IPS-11a (cell line): ENCODE measurements around the gene XPNPEP2.

ENCODE experiments used
- H3K4me3 ChIP-seq: one replicate; pipeline ENCODE4 v1.5.1; 2013; ENCODE audit warnings: low read depth, low read length, control low read depth

Gene XPNPEP2

DNA sequence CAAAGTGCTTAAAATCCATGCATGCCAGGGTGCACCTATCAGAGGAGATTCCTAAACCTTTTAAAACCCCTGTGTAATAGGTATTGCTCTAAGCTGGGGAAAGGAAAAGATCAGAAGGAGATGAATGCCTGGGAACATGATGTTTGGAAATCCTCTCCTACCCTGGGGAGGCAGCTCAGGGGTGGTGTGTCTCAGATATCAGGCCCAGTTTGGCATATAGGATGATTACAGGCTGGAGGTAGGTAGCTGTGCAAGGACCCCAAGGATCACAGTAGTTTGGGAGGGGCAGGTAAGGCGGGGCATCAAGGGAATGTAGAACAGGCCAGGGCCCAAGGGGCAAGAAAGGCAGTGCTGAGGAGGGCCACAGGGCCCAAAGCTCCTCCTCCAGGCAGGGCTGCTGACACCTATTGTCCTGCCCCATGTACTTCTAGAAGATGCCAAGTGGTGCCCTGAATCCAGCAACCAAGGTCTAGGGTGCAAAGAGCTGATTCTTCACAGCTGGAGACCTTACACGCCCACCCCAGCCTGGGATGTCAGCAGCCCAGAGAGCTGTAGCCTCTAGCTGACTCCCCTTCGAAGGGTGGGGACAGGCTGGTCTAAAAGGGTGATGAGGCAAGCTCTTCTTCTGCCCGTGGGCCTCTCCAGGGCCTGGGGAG is 58.6 kb downstream of the XPNPEP2 start:
- no peak overlapping the region for H3K4me3 ChIP-seq

DNA sequence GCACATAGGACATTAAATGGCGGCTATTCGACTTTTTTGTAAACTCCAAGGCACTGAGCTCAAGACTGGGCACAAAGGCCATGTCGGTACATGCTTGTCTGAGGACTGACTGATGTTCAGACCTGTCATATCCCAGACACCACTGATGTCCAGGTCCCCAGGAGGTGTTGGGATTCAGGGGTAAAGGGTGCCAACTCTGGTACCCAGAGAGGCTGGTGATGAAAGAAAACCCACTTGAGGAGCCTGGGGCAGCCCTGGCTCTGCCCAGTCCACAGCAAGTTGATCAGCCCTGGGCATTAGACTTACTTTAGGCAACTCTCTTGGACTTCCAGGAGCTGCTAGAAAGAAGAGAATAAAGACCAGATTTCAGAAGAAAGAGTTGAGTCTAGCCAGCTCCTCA is 59.7 kb downstream of the XPNPEP2 start:
- H3K4me3 ChIP-seq: no peak overlapping the region

GRCh38 chrX:129798888-129799287 is 60.1 kb downstream of the XPNPEP2 start:
- H3K4me3 ChIP-seq: no peak overlapping the region

DNA sequence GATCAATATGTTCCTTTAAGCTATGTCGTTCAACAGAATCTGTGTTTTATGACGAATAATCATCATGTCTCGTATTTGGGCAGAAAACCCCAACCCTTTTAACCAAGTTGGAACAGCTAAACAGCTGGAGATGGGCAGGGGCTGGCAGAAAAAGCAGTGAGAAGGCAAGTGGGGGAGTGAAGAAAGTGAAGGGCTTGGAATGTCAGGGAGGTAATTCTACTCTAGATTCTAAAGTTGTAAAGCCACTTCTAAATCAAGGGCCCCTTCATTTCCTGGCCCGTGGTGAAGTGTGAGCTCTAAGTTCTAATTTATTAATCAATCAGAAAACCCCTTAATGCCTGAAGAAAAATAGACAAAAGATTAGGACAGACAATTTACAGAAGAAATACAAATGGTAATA is 61.4 kb downstream of the XPNPEP2 start:
- no peak overlapping the region for H3K4me3 ChIP-seq

- no peak overlapping the region for H3K4me3 ChIP-seq
Measured at GRCh38 chrX:129802863-129803262, 64.1 kb downstream of the XPNPEP2 start.

DNA sequence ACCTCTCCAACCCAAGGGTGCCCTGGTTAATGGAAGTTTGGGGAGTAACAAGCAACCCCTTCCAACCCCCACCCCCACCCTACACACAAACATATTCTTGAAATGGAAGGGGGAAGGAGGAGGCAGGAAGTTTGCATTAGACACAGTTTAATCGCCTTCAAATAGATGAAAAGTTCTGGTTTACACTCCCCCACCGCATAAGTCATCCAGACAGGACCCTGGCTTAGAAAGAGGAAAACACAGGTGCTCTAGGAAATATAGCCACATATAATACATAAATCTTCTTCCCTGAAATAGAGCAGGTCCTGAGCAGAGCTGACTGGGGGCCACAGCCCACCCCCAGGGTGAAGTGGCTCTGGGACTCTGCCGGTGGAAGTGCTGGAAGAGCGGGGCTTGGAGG is 66.0 kb downstream of the XPNPEP2 start:
- H3K4me3 ChIP-seq: no peak overlapping the region

GRCh38 chrX:129808158-129808828 is 69.5 kb downstream of the XPNPEP2 start:
- no peak overlapping the region for H3K4me3 ChIP-seq

DNA sequence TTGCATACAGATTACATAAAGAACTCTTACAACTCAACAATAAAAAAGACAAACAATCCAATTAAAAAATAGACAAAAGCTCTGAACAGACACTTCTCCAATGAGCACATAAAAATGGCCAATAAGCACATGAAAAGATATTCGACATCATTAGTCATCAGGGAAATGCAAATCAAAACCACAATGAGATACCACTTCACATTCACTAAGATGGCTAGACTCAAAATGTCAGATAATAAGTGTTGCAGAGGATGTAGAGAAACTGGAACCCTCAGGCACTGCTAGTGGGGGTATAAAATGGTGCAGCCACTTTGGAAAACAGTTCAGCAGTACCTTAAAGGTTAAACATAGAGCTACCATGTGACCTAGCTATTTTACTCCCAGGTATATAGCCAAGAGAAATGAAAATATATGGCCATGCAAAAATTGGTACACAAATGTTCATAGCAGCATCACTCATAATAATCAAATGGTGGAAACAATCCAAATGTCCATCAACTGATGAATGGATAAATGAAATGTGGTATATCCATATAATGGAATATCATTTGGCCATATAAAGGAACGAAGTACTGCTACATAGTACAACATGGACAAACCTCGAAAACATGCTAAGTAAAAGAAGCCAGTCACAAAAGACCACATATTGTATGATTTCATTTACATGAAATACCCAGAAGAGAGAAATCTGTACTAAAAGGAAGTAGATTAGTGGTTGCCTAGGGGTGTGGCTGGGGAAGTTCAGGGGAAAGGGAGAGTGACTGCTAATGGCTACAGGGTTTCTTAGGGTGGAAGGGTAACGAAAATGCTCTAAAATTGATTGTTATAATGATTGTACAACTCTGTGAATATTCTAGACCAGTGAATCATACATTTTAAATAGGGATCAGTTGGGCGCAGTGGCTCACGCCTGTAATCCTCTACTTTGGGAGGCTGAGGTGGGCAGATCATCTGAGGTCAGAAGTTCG is 70.3 kb downstream of the XPNPEP2 start:
- H3K4me3 ChIP-seq: no peak overlapping the region

GRCh38 chrX:129813662-129814368 is 75.0 kb downstream of the XPNPEP2 start:
- no peak overlapping the region for H3K4me3 ChIP-seq

DNA sequence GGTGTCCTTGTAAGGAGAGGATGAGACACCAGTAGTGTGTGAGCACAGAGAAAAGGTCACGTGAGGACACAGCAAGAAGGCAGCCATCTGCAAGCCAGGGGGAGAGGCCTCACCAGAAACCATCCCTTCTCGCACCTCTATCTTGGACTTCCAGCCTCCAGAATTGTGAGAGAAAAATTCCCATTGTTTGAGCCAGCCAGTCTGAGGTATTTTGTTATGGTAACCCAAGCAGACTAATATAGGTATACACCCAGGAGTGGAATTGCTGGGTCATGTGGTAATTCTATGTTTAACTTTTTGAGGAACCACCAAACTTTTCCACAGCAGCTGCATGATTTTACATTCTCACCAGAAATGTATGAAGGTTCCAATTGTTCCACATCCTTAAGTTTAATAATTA is 79.3 kb downstream of the XPNPEP2 start:
- no peak overlapping the region for H3K4me3 ChIP-seq
